Activated T-cell treated with anti-CD3 and anti-CD28 coated beads, Interleukin-2, amount 50 U/mL, for 1 hour (primary cell): ENCODE measurements around the gene CHRNB2.
"Not testable (repeated sequence)": the region's sequence is repeated elsewhere in the genome, so short reads cannot be mapped to it uniquely, and the experiment has no call there.

ENCODE experiments used
- DNase-seq: peaks from one replicate; pipeline ENCODE4 v3.0.0-alpha.2; 2020

CHRNB2 gene

GRCh38 chr1:154567386-154568156, at the start of gene CHRNB2:
Gene CHRNB2, plus strand, starts transcription at chr1:154567778. Its CDS starts 267 bp downstream, at chr1:154568045.
- DNase-seq = peak; percentile 78

GRCh38 chr1:154519591-154519991, 48.0 kb upstream of the CHRNB2 start:
- DNase-seq = no peak

- no peak for DNase-seq
Measured at GRCh38 chr1:154520333-154520732, 47.2 kb upstream of the CHRNB2 start.

- no peak for DNase-seq
Measured at GRCh38 chr1:154521695-154522094, 45.9 kb upstream of the CHRNB2 start.

- no peak for DNase-seq
Measured at GRCh38 chr1:154524881-154525280, 42.7 kb upstream of the CHRNB2 start.

GRCh38 chr1:154527192-154527591, 40.4 kb upstream of the CHRNB2 start:
- DNase-seq = no peak

- DNase-seq = no peak
Measured at GRCh38 chr1:154529308-154529707, 38.3 kb upstream of the CHRNB2 start.

- DNase-seq = not testable (repeated sequence)
Measured at GRCh38 chr1:154531950-154532349, 35.6 kb upstream of the CHRNB2 start.

GRCh38 chr1:154533952-154534844, 33.4 kb upstream of the CHRNB2 start:
- no peak for DNase-seq

- DNase-seq = no peak
Measured at GRCh38 chr1:154536570-154536969, 31.0 kb upstream of the CHRNB2 start.

GRCh38 chr1:154539486-154540483, 27.8 kb upstream of the CHRNB2 start:
- DNase-seq = no peak

GRCh38 chr1:154541231-154541630, 26.3 kb upstream of the CHRNB2 start:
- no peak for DNase-seq

- DNase-seq = peak; percentile 59
Measured at GRCh38 chr1:154546264-154547063, 21.1 kb upstream of the CHRNB2 start.

GRCh38 chr1:154547105-154547732, 20.4 kb upstream of the CHRNB2 start:
- no peak for DNase-seq

- DNase-seq = no peak
Measured at GRCh38 chr1:154548028-154548427, 19.6 kb upstream of the CHRNB2 start.

- no peak for DNase-seq
Measured at GRCh38 chr1:154549202-154549770, 18.3 kb upstream of the CHRNB2 start.

- no peak for DNase-seq
Measured at GRCh38 chr1:154550070-154550469, 17.5 kb upstream of the CHRNB2 start.

GRCh38 chr1:154550657-154551056, 16.9 kb upstream of the CHRNB2 start:
- no peak for DNase-seq

GRCh38 chr1:154551474-154551873, 16.1 kb upstream of the CHRNB2 start:
- DNase-seq = no peak

- no peak for DNase-seq
Measured at GRCh38 chr1:154552036-154552435, 15.5 kb upstream of the CHRNB2 start.
